A549 (cell line): ENCODE data around the gene HMGXB3. TPM values are rescaled to one million over a fixed set of nuclear protein-coding genes. Genes with fewer than 3 reads are reported as not detected.

ENCODE experiments used
- ATAC-seq, 2 experiments: fragments of 200-7000 bp in 1 of 2; fragments of >200 bp in 1 of 2; cut with Nextera tagmentation in 1 of 2; cut with Tn5 transposase in 1 of 2; 3 replicates each; pipeline versions ENCODE4 v1.8.0 to v1.9.1; 2018 to 2020; ENCODE audit warnings: mild to moderate bottlenecking in 1 of 2, moderate library complexity in 1 of 2
- CTCF ChIA-PET: fragments of 300-600 bp; sonication (Branson Sonifier 250); formaldehyde crosslinking; extraction: SDS; loops from one replicate; lab custom pipeline; 2021; ENCODE audit warnings: antibody characterized with exemption, inconsistent platforms; lab: Yijun Ruan, JAX
- POLR2A ChIA-PET: fragments of 350-600 bp; formaldehyde crosslinking; extraction: SDS; loops from one replicate; lab custom pipeline; 2021; ENCODE audit warnings: antibody characterized with exemption, inconsistent platforms; lab: Yijun Ruan, JAX
- DNase-seq, 2 experiments: peaks; one replicate each; pipeline versions ENCODE4 v3.0.0 to v3.0.0-alpha.2; 2011 to 2016; ENCODE audit warnings: low read depth in 1 of 2, low spot score in 1 of 2
- FAIRE-seq: peaks from 2 replicates; lab custom pipeline; 2011; peaks lifted over from hg19 to GRCh38; lab: Jason Lieb, UNC
- H3K27ac ChIP-seq, 2 experiments: fragments of >200 bp; sonication (Bioruptor Twin); formaldehyde crosslinking; 3 replicates each; pipeline ENCODE4 v1.5.1; 2016 to 2017
- H3K4me1 ChIP-seq: fragments of >200 bp; sonication (Bioruptor Twin); formaldehyde crosslinking; 3 replicates; pipeline ENCODE4 v1.6.1; 2016
- H3K4me2 ChIP-seq: fragments of >200 bp; sonication (Bioruptor Twin); formaldehyde crosslinking; 3 replicates; pipeline ENCODE4 v1.6.1; 2016
- H3K4me3 ChIP-seq: fragments of >200 bp; sonication (Bioruptor Twin); formaldehyde crosslinking; 3 replicates; pipeline ENCODE4 v1.5.1; 2016
- H3K9me3 ChIP-seq: fragments of >200 bp; sonication (Bioruptor Twin); formaldehyde crosslinking; 3 replicates; pipeline ENCODE4 v1.6.1; 2016
- CBX8 ChIP-seq: fragments of 200-600 bp; sonication (generic); IDR thresholded peaks from 2 replicates; pipeline ENCODE4 v1.6.1; 2016
- EHF ChIP-seq: fragments of 250-450 bp; sonication (Bioruptor Pico); IDR thresholded peaks from 2 replicates; pipeline ENCODE4 v1.5.0; 2020; ENCODE audit warnings: mild to moderate bottlenecking
- EP300 ChIP-seq, 2 experiments: fragments of >200 bp; sonication (Bioruptor Twin); formaldehyde crosslinking; IDR thresholded peaks; 2 replicates in 1 of 2; 3 replicates in 1 of 2; pipeline ENCODE4 v1.6.1; 2016 to 2017
- FOSL2 ChIP-seq, 2 experiments: fragments of 450-650 bp in 1 of 2; fragments of >200 bp in 1 of 2; sonication (Bioruptor Twin) in 1 of 2; formaldehyde crosslinking; IDR thresholded peaks; 2 replicates each; pipeline versions ENCODE4 v1.5.0 to v1.6.1; 2016 to 2020; ENCODE audit warnings: mild to moderate bottlenecking in 1 of 2, moderate library complexity in 1 of 2
- GATA3 ChIP-seq: IDR thresholded peaks from 2 replicates; pipeline ENCODE4 v1.6.1; 2012; ENCODE audit warnings: borderline replicate concordance
- HDAC2 ChIP-seq: fragments of 200-600 bp; sonication (generic); IDR thresholded peaks from 2 replicates; pipeline ENCODE4 v1.6.1; 2016
- HOXA7 ChIP-seq: fragments of 250-450 bp; sonication (Bioruptor Pico); IDR thresholded peaks from 2 replicates; pipeline ENCODE4 v1.5.0; 2020; ENCODE audit warnings: mild to moderate bottlenecking, moderate library complexity
- HOXB13 ChIP-seq: fragments of 250-450 bp; sonication (Bioruptor Pico); IDR thresholded peaks from 2 replicates; pipeline ENCODE4 v1.5.0; 2020; ENCODE audit warnings: low read depth, mild to moderate bottlenecking, moderate library complexity
- HOXB5 ChIP-seq: fragments of 250-450 bp; sonication (Bioruptor Pico); IDR thresholded peaks from 2 replicates; pipeline ENCODE4 v1.5.0; 2020; ENCODE audit warnings: mild to moderate bottlenecking, moderate library complexity
- KDM5A ChIP-seq: fragments of 200-600 bp; sonication (generic); IDR thresholded peaks from 2 replicates; pipeline ENCODE4 v1.6.1; 2016; ENCODE audit warnings: antibody characterized with exemption, mild to moderate bottlenecking
- MAZ ChIP-seq: fragments of 150-350 bp; IDR thresholded peaks from 2 replicates; pipeline ENCODE4 v1.6.1; 2014; ENCODE audit warnings: antibody characterized with exemption, low read depth, low read length, borderline replicate concordance
- NPAS2 ChIP-seq: fragments of 250-450 bp; sonication (Bioruptor Pico); IDR thresholded peaks from 2 replicates; pipeline ENCODE4 v1.8.0; 2022; ENCODE audit warnings: mild to moderate bottlenecking, moderate library complexity, borderline replicate concordance
- NR3C1 ChIP-seq: fragments of >200 bp; sonication (Bioruptor Twin); formaldehyde crosslinking; IDR thresholded peaks from 3 replicates; pipeline ENCODE4 v1.6.1; 2017
- RAD21 ChIP-seq, 2 experiments: fragments of >200 bp in 1 of 2; sonication (Bioruptor Twin) in 1 of 2; formaldehyde crosslinking in 1 of 2; IDR thresholded peaks in 1 of 2; conservative IDR thresholded peaks in 1 of 2; 2 replicates in 1 of 2; 3 replicates in 1 of 2; pipeline ENCODE4 v1.6.1; 2012 to 2018; ENCODE audit warnings: inconsistent platforms in 1 of 2
- RARB ChIP-seq: fragments of 250-450 bp; sonication (Bioruptor Pico); IDR thresholded peaks from 2 replicates; pipeline ENCODE4 v1.8.0; 2021; ENCODE audit warnings: mild to moderate bottlenecking, moderate library complexity
- TFCP2L1 ChIP-seq: fragments of 250-450 bp; sonication (Bioruptor Pico); IDR thresholded peaks from 2 replicates; pipeline ENCODE4 v1.5.0; 2021; ENCODE audit warnings: mild to moderate bottlenecking
- USF2 ChIP-seq: fragments of 450-650 bp; IDR thresholded peaks from 2 replicates; pipeline ENCODE4 v1.6.1; 2014; ENCODE audit warnings: antibody characterized with exemption
- ZFP36 ChIP-seq: fragments of 450-650 bp; IDR thresholded peaks from 2 replicates; pipeline ENCODE4 v1.6.1; 2014; ENCODE audit warnings: borderline replicate concordance; ENCODE audit not compliant: partially characterized antibody
- ZNF302 ChIP-seq: fragments of 250-450 bp; sonication (Bioruptor Pico); IDR thresholded peaks from 2 replicates; pipeline ENCODE4 v1.9.0; 2021; ENCODE audit warnings: inconsistent platforms, mild to moderate bottlenecking, moderate library complexity
- ZSCAN20 ChIP-seq: fragments of 250-450 bp; sonication (Bioruptor Pico); IDR thresholded peaks from 2 replicates; pipeline ENCODE4 v1.8.0; 2022; ENCODE audit warnings: mild to moderate bottlenecking, moderate library complexity
- WGBS: methylation state at CpG from one replicate; pipeline ENCODE4 v1.1.6; 2017; ENCODE audit errors: missing lambda C conversion rate; 5-methylcytosine and 5-hydroxymethylcytosine counted together
- polyA plus RNA-seq, 4 experiments: library from polyadenylated mRNA; depleted of rRNA in 3 of 4; stranded (reverse); fragments of >200 nt; fragmentation: RNase III in 1 of 4; extraction: RNeasy Plus Mini Kit Qiagen cat#74134 plus additional on column Dnase treatment in 1 of 4; gene quantifications; 2 replicates in 3 of 4; 3 replicates in 1 of 4; pipeline ENCODE4 v1.2.3, GENCODE V29; 2011 to 2017
- TF ChIP-seq, protein P1 (sequence below): fragments of 250-450 bp; sonication (Bioruptor Pico); IDR thresholded peaks from 2 replicates; pipeline ENCODE4 v1.5.0; 2021; ENCODE audit warnings: mild to moderate bottlenecking, moderate library complexity, borderline replicate concordance
- TF ChIP-seq, protein P2 (sequence below): fragments of 200-600 bp; sonication (generic); IDR thresholded peaks from 2 replicates; pipeline ENCODE4 v1.6.1; 2016; ENCODE audit warnings: antibody characterized with exemption, mild to moderate bottlenecking, moderate library complexity

The HMGXB3 gene
- polyA plus RNA-seq, 2 of the 4 experiments (the other 2 are of a cell fraction): 20.5 to 34.1 TPM

DNA sequence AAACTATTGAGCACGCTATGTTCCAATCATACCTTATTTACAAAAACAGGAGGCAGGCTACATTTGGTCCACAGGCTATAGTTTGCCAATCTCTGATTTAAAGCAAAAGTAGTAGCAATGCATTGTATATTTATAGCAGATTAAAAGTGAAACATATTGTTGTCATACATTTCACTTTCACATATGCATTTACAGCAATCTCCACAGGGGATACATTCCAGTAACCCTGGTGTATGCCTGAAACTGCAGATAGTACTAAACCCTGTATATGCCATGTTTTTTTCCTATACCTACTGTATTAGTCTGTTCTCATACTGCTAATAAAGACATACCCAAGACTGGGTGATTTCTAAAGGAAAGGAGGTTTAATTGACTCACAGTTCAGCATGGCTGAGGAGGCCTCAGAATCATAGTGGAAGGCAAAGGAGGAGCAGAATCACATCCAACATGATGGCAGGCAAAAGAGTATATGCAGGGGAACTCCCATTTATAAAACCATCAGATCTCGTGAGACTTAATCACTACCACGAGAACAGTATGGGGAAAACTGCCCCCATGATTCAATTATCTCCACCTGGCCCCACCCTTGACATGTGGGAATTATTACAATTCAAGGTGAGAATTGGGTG lies 91.7 kb downstream of the HMGXB3 start:
- POLR2A ChIA-PET: no interaction called here
- Histone ChIP-seq H3K27ac (no peak overlapping the region), H3K4me2 (no peak overlapping the region), H3K4me3 (no peak overlapping the region)
- ATAC-seq: no peak
- no peak for TF ChIP-seq RAD21 (conservative IDR thresholded peaks at IDR 0.05 in 1 of 2, IDR thresholded peaks at IDR 0.05 in 1 of 2)
- TF ChIP-seq ZNF302 (CRISPR knock-in tag): no peak
- TF ChIP-seq HOXA7 (CRISPR knock-in tag): no peak
- TF ChIP-seq, protein P1, sequence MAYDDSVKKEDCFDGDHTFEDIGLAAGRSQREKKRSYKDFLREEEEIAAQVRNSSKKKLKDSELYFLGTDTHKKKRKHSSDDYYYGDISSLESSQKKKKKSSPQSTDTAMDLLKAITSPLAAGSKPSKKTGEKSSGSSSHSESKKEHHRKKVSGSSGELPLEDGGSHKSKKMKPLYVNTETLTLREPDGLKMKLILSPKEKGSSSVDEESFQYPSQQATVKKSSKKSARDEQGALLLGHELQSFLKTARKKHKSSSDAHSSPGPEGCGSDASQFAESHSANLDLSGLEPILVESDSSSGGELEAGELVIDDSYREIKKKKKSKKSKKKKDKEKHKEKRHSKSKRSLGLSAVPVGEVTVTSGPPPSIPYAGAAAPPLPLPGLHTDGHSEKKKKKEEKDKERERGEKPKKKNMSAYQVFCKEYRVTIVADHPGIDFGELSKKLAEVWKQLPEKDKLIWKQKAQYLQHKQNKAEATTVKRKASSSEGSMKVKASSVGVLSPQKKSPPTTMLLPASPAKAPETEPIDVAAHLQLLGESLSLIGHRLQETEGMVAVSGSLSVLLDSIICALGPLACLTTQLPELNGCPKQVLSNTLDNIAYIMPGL: no peak
- TF ChIP-seq USF2: no peak
- no peak for TF ChIP-seq ZFP36
- TF ChIP-seq ZSCAN20: no peak
- no peak for TF ChIP-seq EHF (CRISPR knock-in tag)
- no peak for TF ChIP-seq TFCP2L1
- TF ChIP-seq NPAS2 (CRISPR knock-in tag): no peak
- TF ChIP-seq RARB: no peak
- no peak for TF ChIP-seq MAZ
- TF ChIP-seq EP300 (IDR thresholded peaks at IDR 0.05): no peak
- no peak for TF ChIP-seq GATA3
- TF ChIP-seq, all 56 proteins: peak for 0
- FAIRE-seq (no peak), DNase-seq (no peak)
- CTCF ChIA-PET: interaction anchor here (0.6 to 1.3 kb wide), 3 partner anchors 11 to 258 kb away, joined by 3 to 4 read pairs (median 3); no protein-coding TSS in a partner anchor
- 47% methylated on average over 3 of the region's 3 CpGs for WGBS
- H3K9me3 ChIP-seq: no peaks in the 10 kb centered on the region
- H3K4me1 ChIP-seq: no peaks in the 10 kb centered on the region

GRCh38 chr5:150097152-150097551 lies 96.6 kb downstream of the HMGXB3 start:
- POLR2A ChIA-PET: no interaction called here
- TF ChIP-seq, protein P2, sequence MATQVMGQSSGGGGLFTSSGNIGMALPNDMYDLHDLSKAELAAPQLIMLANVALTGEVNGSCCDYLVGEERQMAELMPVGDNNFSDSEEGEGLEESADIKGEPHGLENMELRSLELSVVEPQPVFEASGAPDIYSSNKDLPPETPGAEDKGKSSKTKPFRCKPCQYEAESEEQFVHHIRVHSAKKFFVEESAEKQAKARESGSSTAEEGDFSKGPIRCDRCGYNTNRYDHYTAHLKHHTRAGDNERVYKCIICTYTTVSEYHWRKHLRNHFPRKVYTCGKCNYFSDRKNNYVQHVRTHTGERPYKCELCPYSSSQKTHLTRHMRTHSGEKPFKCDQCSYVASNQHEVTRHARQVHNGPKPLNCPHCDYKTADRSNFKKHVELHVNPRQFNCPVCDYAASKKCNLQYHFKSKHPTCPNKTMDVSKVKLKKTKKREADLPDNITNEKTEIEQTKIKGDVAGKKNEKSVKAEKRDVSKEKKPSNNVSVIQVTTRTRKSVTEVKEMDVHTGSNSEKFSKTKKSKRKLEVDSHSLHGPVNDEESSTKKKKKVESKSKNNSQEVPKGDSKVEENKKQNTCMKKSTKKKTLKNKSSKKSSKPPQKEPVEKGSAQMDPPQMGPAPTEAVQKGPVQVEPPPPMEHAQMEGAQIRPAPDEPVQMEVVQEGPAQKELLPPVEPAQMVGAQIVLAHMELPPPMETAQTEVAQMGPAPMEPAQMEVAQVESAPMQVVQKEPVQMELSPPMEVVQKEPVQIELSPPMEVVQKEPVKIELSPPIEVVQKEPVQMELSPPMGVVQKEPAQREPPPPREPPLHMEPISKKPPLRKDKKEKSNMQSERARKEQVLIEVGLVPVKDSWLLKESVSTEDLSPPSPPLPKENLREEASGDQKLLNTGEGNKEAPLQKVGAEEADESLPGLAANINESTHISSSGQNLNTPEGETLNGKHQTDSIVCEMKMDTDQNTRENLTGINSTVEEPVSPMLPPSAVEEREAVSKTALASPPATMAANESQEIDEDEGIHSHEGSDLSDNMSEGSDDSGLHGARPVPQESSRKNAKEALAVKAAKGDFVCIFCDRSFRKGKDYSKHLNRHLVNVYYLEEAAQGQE: no peak
- TF ChIP-seq RARB: no peak
- no peak for TF ChIP-seq KDM5A
- no peak for TF ChIP-seq NPAS2 (CRISPR knock-in tag)
- no peak for TF ChIP-seq HDAC2
- TF ChIP-seq HOXB5 (CRISPR knock-in tag): no peak
- no peak for TF ChIP-seq CBX8
- no peak for TF ChIP-seq NR3C1
- no peak for TF ChIP-seq FOSL2 (IDR thresholded peaks at IDR 0.05)
- no peak for TF ChIP-seq FOSL2 (CRISPR knock-in tag; IDR thresholded peaks at IDR 0.05)
- no peak for TF ChIP-seq HOXB13
- no peak for TF ChIP-seq EP300 (IDR thresholded peaks at IDR 0.05)
- no peak for TF ChIP-seq HOXA7 (CRISPR knock-in tag)
- no peak for TF ChIP-seq RAD21 (conservative IDR thresholded peaks at IDR 0.05 in 1 of 2, IDR thresholded peaks at IDR 0.05 in 1 of 2)
- TF ChIP-seq, all 56 proteins: peak for 0
- CTCF ChIA-PET: no interaction called here
- FAIRE-seq (no peak), ATAC-seq (no peak), DNase-seq (no peak)
- no peak overlapping the region for H3K4me2 ChIP-seq
- H3K4me3 ChIP-seq: no peak overlapping the region
- no peaks in the 10 kb centered on the region for H3K9me3 ChIP-seq
- H3K27ac ChIP-seq: no peak overlapping the region
- no peaks in the 10 kb centered on the region for H3K4me1 ChIP-seq
